GM12873 (cell line): ENCODE data around the gene ANK3.

Experiments used
- CTCF ChIP-seq: IDR thresholded peaks from 2 replicates; pipeline ENCODE4 v1.5.1; 2012; ENCODE audit warnings: low read depth, mild to moderate bottlenecking, moderate library complexity, low read length, control low read depth; ENCODE audit not compliant: insufficient read depth; ENCODE audit errors: missing control alignments

The ANK3 gene

GRCh38 chr10:60397792-60398191 is 8.1 kb upstream of the ANK3 start:
- TF ChIP-seq CTCF = no peak

- TF ChIP-seq CTCF = no peak
Measured at GRCh38 chr10:60396766-60397165, 7.1 kb upstream of the ANK3 start.

- no peak for TF ChIP-seq CTCF
Measured at GRCh38 chr10:60395711-60396110, 6.0 kb upstream of the ANK3 start.

- TF ChIP-seq CTCF = no peak
Measured at GRCh38 chr10:60394446-60394845, 4.8 kb upstream of the ANK3 start.

GRCh38 chr10:60390224-60390626 is 550 bp upstream of the ANK3 start:
- TF ChIP-seq CTCF = no peak

- TF ChIP-seq CTCF = no peak
Measured at GRCh38 chr10:60388709-60389301, 870 bp downstream of the ANK3 start.

GRCh38 chr10:60388116-60388625 is 1.5 kb downstream of the ANK3 start:
- no peak for TF ChIP-seq CTCF

- no peak for TF ChIP-seq CTCF
Measured at GRCh38 chr10:60387531-60387930, 2.1 kb downstream of the ANK3 start.
